ENCODE results near the gene LATS2.

Gene LATS2

GRCh38 chr13:20990910-20991525 is 70.4 kb downstream of the LATS2 start:
- TF ChIP-seq REST (IDR thresholded peaks at IDR 0.05; ENCODE audit: insufficient read depth in 1 of 2, low read depth in 2 of 2, low read length in 2 of 2) = no peak
- TF ChIP-seq FOXP2 (optimal IDR thresholded peaks at IDR 0.05; ENCODE audit: borderline replicate concordance, extremely low read depth, extremely low read length, insufficient read depth) = no peak
- TF ChIP-seq TAF1 (IDR thresholded peaks at IDR 0.05; ENCODE audit: borderline replicate concordance, insufficient read depth, low read length) = no peak
- no peak for TF ChIP-seq SIN3A (IDR thresholded peaks at IDR 0.05; ENCODE audit: borderline replicate concordance, insufficient read depth, low read length)
- TF ChIP-seq POLR2AphosphoS5 (IDR thresholded peaks at IDR 0.05; ENCODE audit: low read depth, low read length) = no peak

GRCh38 chr13:20989656-20990321 is 71.6 kb downstream of the LATS2 start:
- TF ChIP-seq FOXP2 (optimal IDR thresholded peaks at IDR 0.05; ENCODE audit: borderline replicate concordance, extremely low read depth, extremely low read length, insufficient read depth) (no peak), REST (IDR thresholded peaks at IDR 0.05; ENCODE audit: insufficient read depth in 1 of 2, low read depth in 2 of 2, low read length in 2 of 2) (no peak), SIN3A (IDR thresholded peaks at IDR 0.05; ENCODE audit: borderline replicate concordance, insufficient read depth, low read length) (no peak), TAF1 (IDR thresholded peaks at IDR 0.05; ENCODE audit: borderline replicate concordance, insufficient read depth, low read length) (no peak), POLR2AphosphoS5 (IDR thresholded peaks at IDR 0.05; ENCODE audit: low read depth, low read length) (no peak)

- TF ChIP-seq FOXP2 (optimal IDR thresholded peaks at IDR 0.05; ENCODE audit: borderline replicate concordance, extremely low read depth, extremely low read length, insufficient read depth) (no peak), SIN3A (IDR thresholded peaks at IDR 0.05; ENCODE audit: borderline replicate concordance, insufficient read depth, low read length) (no peak), POLR2AphosphoS5 (IDR thresholded peaks at IDR 0.05; ENCODE audit: low read depth, low read length) (no peak), REST (IDR thresholded peaks at IDR 0.05; ENCODE audit: insufficient read depth in 1 of 2, low read depth in 2 of 2, low read length in 2 of 2) (no peak), TAF1 (IDR thresholded peaks at IDR 0.05; ENCODE audit: borderline replicate concordance, insufficient read depth, low read length) (no peak)
Measured at GRCh38 chr13:20988909-20989655, 72.3 kb downstream of the LATS2 start.

- TF ChIP-seq POLR2AphosphoS5 (IDR thresholded peaks at IDR 0.05; ENCODE audit: low read depth, low read length) (no peak), REST (IDR thresholded peaks at IDR 0.05; ENCODE audit: insufficient read depth in 1 of 2, low read depth in 2 of 2, low read length in 2 of 2) (no peak), SIN3A (IDR thresholded peaks at IDR 0.05; ENCODE audit: borderline replicate concordance, insufficient read depth, low read length) (no peak), TAF1 (IDR thresholded peaks at IDR 0.05; ENCODE audit: borderline replicate concordance, insufficient read depth, low read length) (no peak), FOXP2 (optimal IDR thresholded peaks at IDR 0.05; ENCODE audit: borderline replicate concordance, extremely low read depth, extremely low read length, insufficient read depth) (no peak)
Measured at GRCh38 chr13:20988033-20988908, 73.1 kb downstream of the LATS2 start.
